ENCODE data around the gene MYOT.
"Not testable (repeated sequence)": the region's sequence is repeated elsewhere in the genome, so short reads cannot be mapped to it uniquely, and the experiment has no call there.

GRCh38 chr5:137853165-137853564, 14.5 kb upstream of the MYOT start:
- not testable (repeated sequence) for TF ChIP-seq EZH2 (IDR thresholded peaks at IDR 0.05; ENCODE audit: insufficient read depth, poor library complexity, severe bottlenecking); EZH2phosphoT487 (IDR thresholded peaks at IDR 0.05; ENCODE audit: insufficient read depth, low read depth)

Data from GM23248 (cell line).